Colonic mucosa (tissue), 4 donors: Measurements from ENCODE around the gene DCTN1. TPM values are rescaled to one million over a fixed set of nuclear protein-coding genes. Genes with fewer than 3 reads are reported as not detected.

Experiments used
- DNase-seq: peaks from one replicate; pipeline ENCODE4 v3.0.0-alpha.2; 2020
- H3K27ac ChIP-seq: fragments of 200-600 bp; one replicate; pipeline ENCODE4 v1.8.0; 2021
- H3K27me3 ChIP-seq: fragments of 200-600 bp; one replicate; pipeline ENCODE4 v1.8.0; 2021
- H3K36me3 ChIP-seq: fragments of 200-600 bp; one replicate; pipeline ENCODE4 v1.8.0; 2021
- H3K4me1 ChIP-seq: fragments of 200-600 bp; one replicate; pipeline ENCODE4 v1.8.0; 2021; ENCODE audit warnings: mild to moderate bottlenecking
- H3K4me3 ChIP-seq: fragments of 200-600 bp; one replicate; pipeline ENCODE4 v1.8.0; 2021
- H3K9ac ChIP-seq, 2 donors: one replicate each; pipeline ENCODE4 v1.7.0; 2013; ENCODE audit warnings: control low read depth in 2 of 2, low read depth in 2 of 2, low read length in 2 of 2
- H3K9me3 ChIP-seq: fragments of 200-600 bp; one replicate; pipeline ENCODE4 v1.8.0; 2021
- CTCF ChIP-seq: fragments of 200-600 bp; IDR thresholded peaks from one replicate; pipeline ENCODE4 v1.8.0; 2022; ENCODE audit warnings: antibody characterized with exemption, mild to moderate bottlenecking
- intact Hi-C: fragments of 100-400 bp; cut with DNase I; formaldehyde crosslinking; loops from one replicate; pipeline ENCODE4 v1.14.1; 2022
- total RNA-seq, 2 donors: library from RNA; stranded (reverse); fragmentation: NEBNext Ultra II Directional in 1 of 2; extraction: Animal tissue kit (Norgen Biotek cat#: 25700) in 1 of 2; gene quantifications; one replicate each; pipeline ENCODE4 v1.2.1, GENCODE V29; 2021
- donor health status: healthy.
- donor health status: DM: no; HTN: no; CAD: no.
- donor health status: DM: no; HTN: no; CAD: no.

DCTN1 gene
- total RNA-seq, 2 donors from 2014 or later = 111 to 114 TPM

- Histone ChIP-seq H3K4me3 (no peak overlapping the region), H3K9ac (no peak overlapping the region), H3K4me1 (no peaks in the 10 kb centered on the region), H3K36me3 (no peaks in the 10 kb centered on the region), H3K9me3 (no peaks in the 10 kb centered on the region), H3K27ac (no peak overlapping the region), H3K27me3 (no peaks in the 10 kb centered on the region)
- no peak for DNase-seq
- no peak for TF ChIP-seq CTCF
- intact Hi-C loops = no loop called here
Measured at GRCh38 chr2:74314107-74314506, 66.0 kb downstream of the DCTN1 start.

- no peak overlapping the region for H3K27ac ChIP-seq
- TF ChIP-seq CTCF = no peak
- no peaks in the 10 kb centered on the region for H3K27me3 ChIP-seq
- no peak overlapping the region for H3K4me3 ChIP-seq
- H3K9ac ChIP-seq = no peak overlapping the region
- H3K9me3 ChIP-seq = no peaks in the 10 kb centered on the region
- no peaks in the 10 kb centered on the region for H3K36me3 ChIP-seq
- DNase-seq = no peak
- intact Hi-C loops = no loop called here
- no peaks in the 10 kb centered on the region for H3K4me1 ChIP-seq
Measured at GRCh38 chr2:74313497-74313896, 66.6 kb downstream of the DCTN1 start.

- Histone ChIP-seq H3K36me3 (no peaks in the 10 kb centered on the region), H3K9me3 (no peaks in the 10 kb centered on the region)
- no peak for TF ChIP-seq CTCF
Measured at GRCh38 chr2:74312913-74313312, 67.2 kb downstream of the DCTN1 start.

More at GRCh38 chr2:74312913-74313312, 67.2 kb downstream of the DCTN1 start:
- DNase-seq = no peak
- no peak overlapping the region for H3K4me3 ChIP-seq
- no peak overlapping the region for H3K27ac ChIP-seq
- no peaks in the 10 kb centered on the region for H3K4me1 ChIP-seq
- no peaks in the 10 kb centered on the region for H3K27me3 ChIP-seq
- H3K9ac ChIP-seq = no peak overlapping the region
- intact Hi-C loops = no loop called here

Other genes with a start within 250 kb of the DCTN1 start
- gene BOLA3, start 232.4 kb downstream of the DCTN1 start, total RNA-seq = 10 to 100 TPM; 44.8 to 95.1 TPM
- 100 to 1,000 TPM; 124 to 160 TPM for gene MOB1A, start 201.4 kb downstream of the DCTN1 start, total RNA-seq
- gene MTHFD2, start 181.7 kb downstream of the DCTN1 start, total RNA-seq = 10 to 100 TPM; 44.9 to 89.2 TPM
- gene SLC4A5, start 36.9 kb downstream of the DCTN1 start, total RNA-seq = 1 to 10 TPM in 1 of 2 donors, under 1 TPM in 1; 0.45 to 2.8 TPM
- 1 to 10 TPM in 1 of 2 donors, under 1 TPM in 1; 0.62 to 1.1 TPM for gene C2orf81, start 41.3 kb upstream of the DCTN1 start, total RNA-seq
- gene WDR54, start 41.4 kb upstream of the DCTN1 start, total RNA-seq = 1 to 10 TPM; 7.5 to 9.0 TPM
- gene RTKN, start 61.6 kb upstream of the DCTN1 start, total RNA-seq = 10 to 100 TPM; 51.4 to 89.9 TPM
- 10 to 100 TPM; 18.2 to 23.9 TPM for gene INO80B, start 74.8 kb upstream of the DCTN1 start, total RNA-seq
- gene WBP1, start 78.1 kb upstream of the DCTN1 start, total RNA-seq = 10 to 100 TPM; 47.6 to 48.3 TPM
- gene MOGS, start 85.1 kb upstream of the DCTN1 start, total RNA-seq = 10 to 100 TPM; 42.4 to 86.2 TPM
- gene MRPL53, start 92.4 kb upstream of the DCTN1 start, total RNA-seq = 10 to 100 TPM; 64.6 to 90.3 TPM
- gene CCDC142, start 102.7 kb upstream of the DCTN1 start, total RNA-seq = 10 to 100 TPM; 14.5 to 28.3 TPM
- 10 to 100 TPM; 23.3 to 25.2 TPM for gene TTC31, start 102.8 kb upstream of the DCTN1 start, total RNA-seq
- gene LBX2, start 119.3 kb upstream of the DCTN1 start, total RNA-seq = under 1 TPM; 0.50 to 0.99 TPM
- 10 to 100 TPM; 16.1 to 19.9 TPM for gene PCGF1, start 127.4 kb upstream of the DCTN1 start, total RNA-seq
- under 1 TPM; 0.12 to 0.40 TPM for gene TLX2, start 134.1 kb upstream of the DCTN1 start, total RNA-seq
- gene DQX1, start 145.9 kb upstream of the DCTN1 start, total RNA-seq = 10 to 100 TPM; 34.2 to 36.8 TPM
- gene AUP1, start 149.4 kb upstream of the DCTN1 start, total RNA-seq = 100 to 1,000 TPM; 107 to 212 TPM
- 10 to 100 TPM; 26.3 to 41.5 TPM for gene HTRA2, start 149.6 kb upstream of the DCTN1 start, total RNA-seq
- 1 to 10 TPM; 2.9 to 4.7 TPM for gene LOXL3, start 173.6 kb upstream of the DCTN1 start, total RNA-seq
- gene DOK1, start 174.4 kb upstream of the DCTN1 start, total RNA-seq = 10 to 100 TPM; 20.9 to 26.5 TPM